RWPE1 (cell line): ENCODE measurements around the gene R3HDML.

Experiments used
- CTCF ChIA-PET: fragments of 350-600 bp; sonication (Branson Sonifier 250); formaldehyde crosslinking; extraction: SDS; loops from one replicate; lab custom pipeline; 2021; lab: Yijun Ruan, JAX
- POLR2A ChIA-PET: fragments of 400-600 bp; formaldehyde crosslinking; extraction: SDS; loops from one replicate; lab custom pipeline; 2020; ENCODE audit warnings: antibody characterized with exemption; ENCODE audit not compliant: low non-redundant PET; lab: Yijun Ruan, JAX
- DNase-seq: peaks from one replicate; pipeline ENCODE4 v3.0.0; 2012; ENCODE audit warnings: low spot score
- H3K27ac ChIP-seq: fragments of 450-650 bp; 2 replicates; pipeline ENCODE4 v1.5.1; 2017
- CTCF ChIP-seq: fragments of 450-650 bp; conservative IDR thresholded peaks from 2 replicates; pipeline ENCODE4 v1.5.1; 2017; ENCODE audit warnings: low read depth, mild to moderate bottlenecking

R3HDML gene

GRCh38 chr20:44357020-44357419 is 20.2 kb downstream of the R3HDML start:
- ChIA-PET POLR2A (no interaction called here), CTCF (no interaction called here)
- DNase-seq, result no peak
- no peak for TF ChIP-seq CTCF
- no peak overlapping the region for H3K27ac ChIP-seq

GRCh38 chr20:44357555-44358125 is 20.8 kb downstream of the R3HDML start:
- TF ChIP-seq CTCF, result no peak
- ChIA-PET POLR2A (no interaction called here), CTCF (interaction anchor here (0.6 kb wide), 2 partner anchors 12 to 128 kb away, joined by 3 read pairs; no protein-coding TSS in a partner anchor)
- H3K27ac ChIP-seq, result no peak overlapping the region
- DNase-seq, result no peak

- DNase-seq, result no peak
- H3K27ac ChIP-seq, result no peak overlapping the region
- TF ChIP-seq CTCF, result no peak
- ChIA-PET POLR2A (no interaction called here), CTCF (no interaction called here)
Measured at GRCh38 chr20:44358776-44359175, 21.9 kb downstream of the R3HDML start.

GRCh38 chr20:44360221-44360620 is 23.4 kb downstream of the R3HDML start:
- ChIA-PET POLR2A (no interaction called here), CTCF (interaction anchor here (0.6 kb wide), 1 partner anchor 40 kb away, joined by 3 read pairs; no protein-coding TSS in a partner anchor)
- no peak for DNase-seq
- no peak overlapping the region for H3K27ac ChIP-seq
- no peak for TF ChIP-seq CTCF

- DNase-seq, result no peak
- CTCF ChIA-PET, result interaction anchor here (0.7 kb wide), 1 partner anchor 25 kb away, joined by 3 read pairs; no protein-coding TSS in a partner anchor
Measured at GRCh38 chr20:44361021-44361420, 24.2 kb downstream of the R3HDML start.

GRCh38 chr20:44362466-44362940 is 25.7 kb downstream of the R3HDML start:
- DNase-seq, result no peak
- ChIA-PET CTCF (no interaction called here), POLR2A (no interaction called here)
- TF ChIP-seq CTCF, result no peak
- no peak overlapping the region for H3K27ac ChIP-seq

More at GRCh38 chr20:44361021-44361420, 24.2 kb downstream of the R3HDML start:
- no peak for TF ChIP-seq CTCF
- H3K27ac ChIP-seq, result no peak overlapping the region
- POLR2A ChIA-PET, result no interaction called here
